CD1c-positive myeloid dendritic cell (primary cell): Measurements from ENCODE around the gene POLR3H.
"Not testable (repeated sequence)": the region's sequence is repeated elsewhere in the genome, so short reads cannot be mapped to it uniquely, and the experiment has no call there.

Experiments used
- DNase-seq: peaks from one replicate; pipeline ENCODE4 v3.0.0-alpha.2; 2016; ENCODE audit errors: extremely low spot score

The POLR3H gene, protein sequence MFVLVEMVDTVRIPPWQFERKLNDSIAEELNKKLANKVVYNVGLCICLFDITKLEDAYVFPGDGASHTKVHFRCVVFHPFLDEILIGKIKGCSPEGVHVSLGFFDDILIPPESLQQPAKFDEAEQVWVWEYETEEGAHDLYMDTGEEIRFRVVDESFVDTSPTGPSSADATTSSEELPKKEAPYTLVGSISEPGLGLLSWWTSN

DNA sequence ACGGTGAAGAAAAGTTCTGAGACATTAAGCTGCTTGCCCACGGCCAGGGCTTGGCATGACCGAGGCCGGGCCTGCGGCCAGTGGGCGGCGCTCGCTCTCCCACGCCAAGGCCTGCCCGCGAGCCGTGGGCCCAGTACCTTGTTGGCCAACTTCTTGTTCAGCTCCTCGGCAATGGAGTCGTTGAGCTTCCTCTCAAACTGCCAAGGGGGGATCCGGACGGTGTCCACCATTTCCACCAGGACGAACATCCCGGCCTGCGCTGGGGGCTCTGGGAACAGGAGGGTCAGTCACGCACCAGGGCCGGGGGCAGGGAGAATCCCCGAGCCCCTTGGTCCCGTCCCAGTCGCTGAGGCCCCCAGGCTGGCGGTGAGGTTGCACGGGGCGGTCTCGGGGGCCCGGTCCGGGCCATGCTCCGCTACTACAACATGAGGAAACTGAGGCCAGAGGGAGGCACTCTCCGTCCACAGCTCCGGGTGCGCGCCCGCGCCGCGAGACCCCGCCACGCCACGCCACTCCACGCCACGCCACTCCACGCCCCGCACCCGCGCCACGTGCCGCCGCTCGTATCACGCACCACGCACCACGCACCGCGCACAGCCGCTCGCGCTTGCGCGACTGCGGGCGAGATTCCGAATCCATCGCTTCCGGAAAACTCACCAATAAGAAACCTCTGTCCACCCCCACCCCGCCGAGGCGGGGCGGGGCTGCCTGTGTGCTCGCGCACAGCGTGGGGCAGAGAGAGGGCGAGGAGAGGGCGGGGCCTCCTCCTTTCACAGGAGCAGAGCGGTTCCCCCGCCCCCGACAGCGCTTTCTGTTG is at the start of gene POLR3H:
Gene POLR3H, minus strand, starts transcription at position 617 of the 817 bp plus-strand sequence. Its CDS starts 369 bp downstream, at position 248.
- DNase-seq = peak; percentile 99

DNA sequence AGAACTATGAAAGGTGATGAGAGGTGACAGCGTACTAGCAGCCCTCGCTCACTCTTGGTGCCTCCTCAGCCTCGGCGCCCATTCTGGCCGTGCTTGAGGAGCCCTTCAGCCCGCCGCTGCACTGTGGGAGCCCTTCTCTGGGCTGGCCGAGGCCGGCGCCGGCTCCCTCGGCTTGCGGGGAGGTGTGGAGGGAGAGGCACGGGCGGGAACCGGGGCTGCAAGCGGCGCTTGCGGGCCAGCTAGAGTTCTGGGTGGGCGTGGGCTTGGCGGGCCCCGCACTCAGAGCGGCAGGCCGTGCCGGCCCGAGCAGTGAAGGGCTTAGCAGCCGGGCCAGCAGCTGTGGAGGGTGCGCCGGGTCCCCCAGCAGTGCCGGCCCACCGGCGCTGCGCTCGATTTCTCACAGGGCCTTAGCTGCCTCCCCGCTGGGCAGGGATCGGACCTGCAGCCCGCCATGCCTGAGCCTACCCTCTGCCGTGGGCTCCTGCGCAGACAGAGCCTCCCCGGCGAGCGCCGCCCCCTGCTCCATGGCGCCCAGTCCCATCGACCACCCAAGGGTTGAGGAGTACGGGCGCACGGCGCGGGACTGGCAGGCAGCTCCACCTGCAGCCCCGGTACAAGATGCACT is 49.2 kb upstream of the POLR3H start:
- DNase-seq = not testable (repeated sequence)

DNA sequence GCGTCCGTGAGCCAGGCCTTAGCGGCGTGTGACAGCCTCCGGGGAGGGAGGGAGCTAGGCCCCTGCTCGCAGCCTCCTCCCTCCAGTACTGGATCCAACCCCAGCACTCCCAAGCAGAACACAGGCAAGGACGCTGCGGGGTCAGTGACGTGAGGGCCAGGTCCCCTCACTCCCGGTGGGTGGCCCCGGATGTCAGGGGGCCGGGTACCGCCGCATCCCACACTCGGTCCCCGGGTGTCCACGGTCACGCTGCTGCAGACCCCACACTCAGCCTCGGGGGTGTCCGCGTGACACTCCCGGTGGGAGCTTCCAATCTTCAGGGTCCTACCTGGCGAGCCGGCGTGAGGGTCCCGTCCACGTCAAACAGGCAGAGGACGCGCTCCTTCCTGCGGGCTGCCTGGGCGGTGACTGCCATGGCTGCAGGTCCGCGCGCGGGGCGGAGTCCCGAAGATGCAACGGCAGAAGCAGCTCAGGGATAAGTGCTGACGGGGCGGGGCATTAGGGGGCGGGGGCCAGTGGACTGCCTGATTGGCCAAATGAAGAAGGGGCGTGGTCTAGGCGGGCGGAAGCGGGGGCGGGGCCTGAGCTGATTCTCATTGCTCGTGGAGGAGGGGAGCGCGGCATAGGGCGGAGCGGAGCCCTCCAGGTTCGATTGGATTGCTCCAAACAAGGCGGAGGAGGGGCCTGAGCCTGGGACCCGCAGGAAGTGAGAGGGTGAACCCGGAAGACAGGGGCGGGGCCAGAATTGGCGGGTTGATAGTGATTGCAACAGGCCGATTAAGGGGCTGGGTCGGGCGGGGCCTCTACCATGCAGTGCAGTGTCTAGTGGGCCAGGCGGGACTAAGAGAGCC is 45.3 kb upstream of the POLR3H start, which contains the start of gene PMM1:
Gene PMM1, minus strand, starts transcription at position 450 of the 851 bp plus-strand sequence. Its CDS starts 35 bp downstream, at position 415.
- peak; percentile 100 for DNase-seq

DNA sequence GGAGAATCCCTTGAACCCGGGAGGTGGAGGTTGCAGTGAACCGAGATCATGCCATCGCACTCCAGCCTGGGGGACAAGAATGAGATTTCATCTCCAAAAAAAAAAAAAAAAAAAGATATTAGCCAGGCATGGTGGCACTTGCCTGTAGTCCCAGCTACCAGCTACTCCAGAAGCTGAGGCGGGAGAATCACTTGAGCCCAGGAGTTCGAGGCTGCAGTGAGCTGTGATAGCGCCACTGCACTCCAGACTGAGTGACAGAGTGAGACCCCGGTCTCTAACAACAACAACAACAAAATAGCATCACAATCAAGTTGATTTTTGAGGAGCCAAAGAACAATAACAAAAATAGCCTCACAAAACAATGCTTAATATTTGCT is 43.1 kb upstream of the POLR3H start:
- no peak for DNase-seq

DNA sequence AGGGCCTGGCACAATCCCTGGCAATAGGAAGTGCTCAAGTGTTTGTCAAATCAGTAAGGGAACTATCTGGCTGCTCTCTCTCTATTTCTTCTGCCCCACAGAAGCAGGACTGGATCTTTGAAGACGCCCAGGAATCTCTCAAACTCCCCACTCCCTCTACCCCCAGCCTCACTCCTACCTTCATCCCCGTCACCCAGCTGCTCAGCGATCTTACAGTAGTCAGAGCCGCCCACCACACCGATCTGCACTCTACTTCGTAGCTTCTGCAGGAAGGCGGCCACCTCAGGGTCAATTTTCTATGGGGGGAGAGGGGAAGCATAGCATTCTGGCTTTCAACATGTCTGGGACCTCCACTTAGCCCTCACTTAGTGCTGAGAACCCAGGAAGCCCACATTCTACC is 41.6 kb upstream of the POLR3H start:
- DNase-seq = no peak

DNA sequence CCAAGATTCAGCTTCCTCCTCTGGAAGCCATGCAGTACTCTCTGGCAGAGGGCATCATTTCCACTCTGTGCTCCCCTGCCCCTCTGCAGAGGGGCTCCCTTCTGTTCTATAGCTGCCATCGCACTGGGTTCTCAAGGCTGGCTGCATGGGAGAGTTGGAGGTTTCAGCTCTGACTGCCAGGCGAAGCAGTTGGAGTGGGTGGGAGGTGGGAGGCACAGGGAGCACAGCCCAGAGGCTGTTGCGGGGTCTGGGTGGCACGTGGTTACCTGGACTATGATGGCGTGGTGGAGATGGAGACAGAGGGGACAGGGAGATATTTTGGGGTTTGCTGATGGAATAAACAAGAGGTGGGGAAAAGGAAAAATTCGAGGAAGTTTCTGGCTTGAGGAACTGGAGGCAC is 40.6 kb upstream of the POLR3H start:
- DNase-seq = no peak

DNA sequence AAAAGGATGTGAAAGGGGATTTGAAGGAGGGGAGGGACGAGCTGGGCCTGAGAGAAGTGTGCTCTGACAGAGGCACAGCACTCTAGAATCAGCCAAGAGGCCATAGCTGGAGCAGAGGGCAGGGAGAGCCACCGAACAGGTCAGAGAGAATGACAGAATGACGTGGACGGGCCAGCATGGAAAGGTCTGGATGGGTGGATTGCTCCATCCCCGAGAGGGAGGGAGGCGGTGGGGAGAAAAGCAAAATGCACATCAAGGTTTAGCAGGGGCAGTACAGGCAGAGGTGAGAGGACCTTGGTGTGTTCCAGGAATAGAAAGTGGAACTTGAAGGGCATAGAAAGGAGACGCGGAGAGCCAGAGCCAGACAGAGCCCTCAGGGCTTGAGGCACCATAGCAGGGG is 38.4 kb upstream of the POLR3H start:
- DNase-seq = peak; percentile 29

DNA sequence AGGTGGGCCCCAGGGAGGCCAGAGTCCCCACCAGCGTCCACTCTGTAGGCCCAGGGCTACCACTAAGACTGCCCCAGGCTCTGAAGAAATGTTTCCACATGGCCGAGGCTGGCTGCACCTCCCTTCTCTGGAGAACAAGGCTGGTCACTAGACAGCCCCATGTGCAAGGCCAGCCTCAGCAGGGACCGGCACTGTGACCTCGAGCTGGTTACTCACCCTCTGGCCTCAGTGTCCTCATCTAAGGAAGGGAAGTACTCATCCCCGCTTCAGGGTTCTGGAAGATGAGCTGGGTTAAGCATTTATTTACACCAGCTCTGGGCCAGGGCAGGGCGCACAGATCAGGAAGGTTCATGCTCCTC is 35.7 kb upstream of the POLR3H start:
- no peak for DNase-seq

DNA sequence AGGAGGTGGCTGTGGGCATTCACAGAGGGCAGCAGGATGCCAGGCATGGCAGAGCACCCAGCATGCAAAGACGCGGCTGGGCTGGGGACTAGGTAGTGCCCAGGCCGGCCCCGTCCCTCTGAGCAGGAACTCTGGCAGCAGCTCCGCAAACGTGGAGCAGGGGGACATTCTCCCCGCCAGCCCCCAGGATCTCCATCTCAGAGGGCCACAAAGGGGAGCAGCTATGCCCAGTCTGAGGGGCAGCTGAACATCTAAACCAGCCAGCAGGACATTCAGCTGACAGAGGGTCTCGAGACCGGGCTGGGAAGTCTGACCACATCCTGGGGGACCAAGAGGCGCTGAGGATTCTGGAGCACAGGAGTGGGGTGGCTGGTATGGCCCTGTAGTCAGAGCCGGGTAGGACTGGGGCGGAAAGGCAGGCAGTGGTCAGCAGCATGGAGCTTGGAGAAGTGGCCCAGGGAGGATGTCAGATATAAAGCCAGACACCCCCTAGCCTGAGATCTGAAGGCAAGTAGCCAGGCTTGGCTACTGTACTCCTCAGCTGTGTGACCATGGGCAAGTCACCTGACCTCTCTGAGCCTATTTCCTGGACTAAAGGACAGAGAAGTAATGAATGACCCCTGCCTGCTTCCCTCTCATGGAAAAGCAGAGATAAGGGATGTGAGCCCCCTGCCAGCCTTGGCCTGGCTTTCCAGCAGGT is 35.2 kb upstream of the POLR3H start:
- no peak for DNase-seq

DNA sequence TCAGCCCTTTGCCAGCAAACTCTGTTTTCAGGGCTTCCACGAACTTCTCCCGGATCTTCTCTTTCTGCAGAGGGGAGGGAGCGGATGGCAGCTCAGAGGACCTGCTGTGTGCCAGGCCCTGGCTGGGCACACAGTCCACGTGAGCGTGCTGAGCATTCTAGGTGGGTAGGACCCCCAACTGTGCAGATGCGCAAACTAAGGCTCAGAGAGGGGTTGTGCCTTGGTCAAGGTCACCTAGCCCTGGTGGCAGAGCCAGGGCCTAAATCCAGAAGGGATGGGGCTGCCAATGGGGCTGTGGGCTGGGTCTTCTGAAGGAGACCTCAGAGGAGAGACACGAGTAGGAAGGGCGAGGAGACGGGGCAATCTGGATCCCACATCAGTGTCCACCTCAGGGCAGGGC is 34.5 kb upstream of the POLR3H start:
- no peak for DNase-seq

DNA sequence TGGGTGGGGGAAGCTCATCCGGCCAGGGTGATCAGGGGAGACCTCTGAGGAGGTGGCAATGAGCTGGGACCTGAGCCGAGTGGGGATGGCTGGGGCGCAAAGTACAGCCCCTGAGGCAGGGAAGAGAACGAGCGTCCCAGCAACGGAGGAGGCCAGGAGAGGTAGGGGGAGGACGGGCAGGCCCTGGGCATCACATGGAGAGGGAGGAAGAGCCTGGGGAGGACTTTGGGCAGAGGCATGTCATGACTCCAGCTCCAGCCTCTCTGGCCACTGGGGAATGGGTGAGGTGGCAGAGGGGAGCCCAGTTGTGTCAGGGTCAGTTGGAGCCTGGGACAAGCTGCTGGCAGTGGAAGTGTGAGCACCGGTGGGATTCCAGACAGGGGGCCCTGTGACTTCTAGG is 33.8 kb upstream of the POLR3H start:
- DNase-seq = no peak

DNA sequence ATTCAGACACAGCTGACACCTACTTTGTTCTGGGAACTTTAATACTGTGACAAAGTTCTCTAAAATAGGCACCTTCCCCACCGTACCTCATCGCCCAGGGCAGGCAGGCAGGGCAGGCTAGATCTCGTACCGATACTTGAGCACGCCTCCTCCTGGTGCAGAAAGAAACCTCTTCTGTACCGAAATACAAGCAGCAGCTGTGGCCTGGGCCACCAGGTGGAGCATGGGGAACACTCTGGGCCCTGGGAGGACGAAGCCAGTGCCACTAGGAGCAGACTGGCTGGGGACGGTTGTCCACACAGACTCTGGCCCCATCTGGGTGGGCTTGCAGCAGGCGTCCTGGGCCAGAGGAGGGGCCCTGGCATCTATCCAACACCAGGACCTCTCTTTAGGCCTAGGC is 32.6 kb upstream of the POLR3H start:
- peak; percentile 47 for DNase-seq

DNA sequence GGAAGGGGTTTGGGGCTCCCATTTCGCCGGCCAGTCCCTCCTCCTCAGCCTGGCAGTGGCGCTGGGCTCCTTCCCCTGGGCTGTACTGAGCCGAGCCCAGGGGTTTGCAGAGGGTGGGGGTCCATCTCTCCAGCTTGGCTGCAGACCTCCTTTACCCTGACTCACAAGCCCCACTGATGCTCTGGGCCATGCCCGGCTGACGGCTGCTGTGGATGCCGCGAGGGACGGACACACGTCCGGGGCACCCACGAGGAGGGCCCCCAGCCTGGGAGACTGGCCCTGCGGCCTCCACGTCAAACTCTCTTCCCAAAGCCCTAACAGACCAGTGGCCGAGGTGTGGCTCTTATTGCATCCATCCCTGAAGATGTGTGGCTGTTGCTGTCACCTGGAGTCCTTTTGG is 31.3 kb upstream of the POLR3H start:
- DNase-seq = no peak

DNA sequence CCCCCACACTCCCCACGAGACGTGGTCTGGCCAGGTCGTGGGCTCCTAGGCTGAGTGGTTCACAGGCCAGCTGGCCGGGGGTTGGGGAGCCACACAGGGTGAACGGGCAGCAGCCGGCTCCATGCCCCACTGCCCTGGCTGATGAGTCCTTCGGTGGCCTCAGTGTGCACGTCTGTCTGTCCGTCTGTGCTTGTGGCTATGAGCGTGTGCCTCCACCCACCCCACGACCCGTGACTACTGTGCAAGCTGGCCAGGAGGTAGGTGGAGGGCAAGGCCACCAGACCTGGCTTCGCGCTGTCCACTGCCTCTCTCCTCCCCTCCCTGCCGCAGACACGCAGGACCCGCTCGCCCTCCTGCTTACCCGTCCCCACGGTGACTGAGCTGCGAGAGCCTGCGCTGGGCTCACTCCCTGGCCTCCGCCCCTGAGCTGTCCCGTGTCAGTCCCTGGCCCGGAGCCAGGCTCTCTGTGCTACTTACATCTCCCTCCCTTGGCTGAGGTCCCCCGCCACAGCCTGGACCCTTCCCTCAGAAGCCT is 30.6 kb upstream of the POLR3H start:
- DNase-seq = no peak

DNA sequence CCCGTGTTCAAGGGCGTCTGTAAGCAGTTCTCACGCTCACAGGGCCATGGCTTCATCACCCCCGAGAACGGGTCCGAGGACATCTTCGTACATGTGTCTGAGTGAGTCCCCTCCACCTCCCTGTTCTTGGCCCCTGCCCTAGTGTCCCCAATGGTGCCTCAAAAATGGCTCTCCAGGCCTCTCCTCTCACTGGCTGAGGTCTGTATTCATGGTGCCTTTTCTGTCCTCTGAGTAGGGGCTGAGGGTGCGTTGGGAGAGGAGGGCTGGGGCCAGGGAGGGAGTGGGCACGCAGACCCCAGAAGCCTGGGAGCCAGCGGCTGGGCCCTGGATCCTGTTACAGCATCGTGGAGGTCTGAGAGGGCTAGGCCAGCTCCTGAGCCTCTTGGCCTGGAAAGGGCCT is 29.4 kb upstream of the POLR3H start:
- no peak for DNase-seq

DNA sequence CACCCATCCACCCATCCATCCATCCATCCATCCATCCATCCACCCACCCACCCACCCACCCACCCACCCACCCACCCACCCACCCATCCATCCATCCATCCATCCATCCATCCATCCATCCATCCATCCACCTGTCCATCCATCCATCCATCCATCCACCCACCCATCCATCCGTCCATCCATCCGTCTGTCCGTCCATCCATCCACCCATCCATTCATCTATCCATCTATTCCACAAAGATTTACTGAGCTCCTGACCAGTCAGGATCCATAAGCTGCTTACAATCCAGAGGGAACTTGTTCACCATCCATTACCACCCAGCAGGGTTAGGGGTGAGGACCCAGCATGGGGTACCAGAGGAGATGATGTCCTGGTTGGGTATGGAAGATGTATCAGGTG is 28.0 kb upstream of the POLR3H start:
- DNase-seq = not testable (repeated sequence)

DNA sequence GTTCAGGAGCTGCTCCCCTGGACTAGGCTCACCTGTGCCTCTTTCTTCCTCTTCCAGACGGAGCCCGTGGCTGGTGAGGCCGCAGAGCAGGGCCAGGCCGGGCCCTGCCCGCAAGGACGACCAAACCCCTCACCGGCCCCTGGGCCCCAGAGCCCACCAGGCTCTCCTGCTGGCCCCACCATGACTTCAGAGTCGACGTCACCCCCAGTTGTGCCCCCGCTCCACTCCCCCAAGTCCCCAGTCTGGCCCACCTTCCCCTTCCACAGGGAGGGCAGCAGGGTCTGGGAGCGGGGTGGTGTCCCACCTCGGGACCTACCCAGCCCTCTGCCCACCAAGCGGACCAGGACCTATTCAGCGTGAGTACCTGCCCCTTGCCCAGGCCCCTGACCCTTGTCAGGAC is 27.5 kb upstream of the POLR3H start:
- DNase-seq = no peak

DNA sequence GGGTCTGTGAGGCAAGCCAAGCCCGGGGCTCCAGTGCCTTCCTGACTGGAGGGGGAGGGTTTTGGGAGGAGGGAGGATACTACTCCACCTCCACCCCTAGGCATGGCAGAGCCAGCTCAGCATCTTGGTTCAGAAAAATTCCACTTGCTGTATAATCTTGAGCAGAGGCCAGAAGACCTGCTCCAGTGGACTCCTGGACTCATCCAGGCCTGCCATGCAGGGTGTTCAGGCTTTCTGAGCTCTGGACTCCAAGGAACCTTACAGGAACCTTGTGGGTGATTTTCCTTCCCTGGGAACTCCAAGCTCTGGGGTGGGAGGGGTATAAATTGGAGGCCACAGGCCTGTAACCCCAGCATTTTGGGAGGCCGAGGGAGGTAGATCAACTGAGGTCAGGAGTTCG is 26.0 kb upstream of the POLR3H start:
- no peak for DNase-seq

DNA sequence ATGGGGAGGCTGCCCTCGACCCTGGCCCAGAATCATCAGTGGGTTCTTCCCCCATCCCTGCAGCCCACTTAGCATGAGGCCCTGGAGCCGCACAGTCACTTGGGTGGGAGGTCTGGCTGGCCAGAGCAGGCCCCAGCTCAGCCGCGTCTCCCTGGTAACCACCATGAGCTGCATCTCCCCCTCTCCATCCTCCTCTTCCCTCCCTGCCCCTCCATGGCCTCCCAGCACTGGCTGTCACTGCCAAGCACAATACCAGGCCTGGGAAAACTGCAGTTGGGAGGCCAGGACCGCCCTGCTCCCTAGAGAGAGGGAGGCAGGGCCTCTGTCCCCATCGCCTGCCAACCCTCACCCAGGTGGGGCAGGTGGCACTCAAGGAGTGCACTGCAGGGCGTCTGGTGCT is 24.5 kb upstream of the POLR3H start:
- DNase-seq = no peak

DNA sequence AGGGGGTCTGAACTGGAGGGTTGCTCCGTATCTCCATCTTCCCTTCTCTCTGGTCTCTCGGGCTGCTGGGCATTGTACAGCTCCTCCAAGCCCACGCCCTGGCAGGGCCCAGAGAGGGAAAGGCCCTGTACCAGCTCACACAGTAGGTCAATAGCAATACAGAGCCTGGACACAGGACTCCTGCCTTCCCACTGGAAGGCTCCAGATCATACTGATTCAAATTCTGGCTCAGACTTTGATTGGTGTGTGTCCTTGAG is 23.2 kb upstream of the POLR3H start:
- DNase-seq = no peak

DNA sequence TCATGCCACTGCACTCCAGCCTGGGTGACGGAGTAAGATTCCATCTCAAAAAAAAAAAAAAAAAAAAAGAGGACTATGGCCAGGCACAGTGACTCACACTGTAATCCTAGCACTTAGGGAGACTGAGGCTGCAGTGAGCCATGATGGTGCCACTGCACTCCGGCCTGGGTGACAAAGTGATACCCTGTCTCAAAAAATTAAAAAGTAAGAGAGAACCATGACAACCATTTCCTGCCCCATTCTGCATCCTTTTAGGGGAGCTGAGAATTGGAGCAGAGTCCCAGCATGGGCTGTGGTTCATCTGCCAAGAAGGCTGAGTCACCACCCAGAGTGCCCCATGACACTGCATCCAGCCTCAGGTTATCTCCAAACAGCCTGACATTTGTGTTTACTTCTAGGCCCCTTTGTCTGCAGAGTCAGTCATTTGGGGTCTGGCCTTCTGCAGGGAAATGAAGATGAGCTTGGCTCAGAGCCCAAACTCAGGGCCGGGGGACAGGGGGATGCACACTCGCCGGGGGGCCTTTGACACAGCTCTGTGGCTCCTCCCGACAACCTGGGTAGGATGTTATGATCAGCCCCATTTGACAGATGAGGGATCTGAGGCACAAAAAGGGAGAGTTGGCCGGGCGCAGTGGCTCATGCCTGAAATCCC is 21.3 kb upstream of the POLR3H start:
- no peak for DNase-seq
